ENCODE results near the gene KIAA0040. TPM values are rescaled to one million over a fixed set of nuclear protein-coding genes. Genes with fewer than 3 reads are reported as not detected.

Gene KIAA0040
- total RNA-seq, 3 donors from 2014 or later: 16.1 to 19.7 (median 17.0) TPM

GRCh38 chr1:175191659-175192058 lies 917 bp downstream of the KIAA0040 start:
- Mint-ChIP-seq H3K27me3 (ENCODE audit: low read depth) (no peaks in the 10 kb centered on the region), H3K36me3 (ENCODE audit: insufficient read depth) (peaks cover 12% of the 10 kb centered on the region)

GRCh38 chr1:175188936-175189335 lies 3.6 kb downstream of the KIAA0040 start:
- Mint-ChIP-seq H3K9me3 (no peaks in the 10 kb centered on the region), H3K4me3 (peak overlapping the region; percentile 89), H3K27me3 (ENCODE audit: low read depth) (no peaks in the 10 kb centered on the region), H3K4me1 (ENCODE audit: low read depth) (peaks cover 79% of the 10 kb centered on the region), H3K36me3 (ENCODE audit: insufficient read depth) (peaks cover 26% of the 10 kb centered on the region)
- DNase-seq: peak; percentile 50
- ATAC-seq: peak; percentile 40 to 43

More at GRCh38 chr1:175191659-175192058, 917 bp downstream of the KIAA0040 start:
- H3K4me3 Mint-ChIP-seq: peak overlapping the region; percentile 89
- DNase-seq: peak; percentile 12
- no peaks in the 10 kb centered on the region for H3K9me3 Mint-ChIP-seq
- ATAC-seq: peak; percentile 46 to 47
- peaks cover 60% of the 10 kb centered on the region for H3K4me1 Mint-ChIP-seq (ENCODE audit: low read depth)

- DNase-seq (no peak), ATAC-seq (no peak)
- H3K4me3 Mint-ChIP-seq: peak overlapping the region; percentile 50
These were observed 6.0 kb downstream of the KIAA0040 start for GRCh38 chr1:175186433-175187160.

GRCh38 chr1:175185903-175186302 lies 6.7 kb downstream of the KIAA0040 start:
- H3K4me3 Mint-ChIP-seq: no peak overlapping the region
- H3K9me3 Mint-ChIP-seq: no peaks in the 10 kb centered on the region
- no peak for ATAC-seq
- no peaks in the 10 kb centered on the region for H3K27me3 Mint-ChIP-seq (ENCODE audit: low read depth)
- H3K36me3 Mint-ChIP-seq (ENCODE audit: insufficient read depth): peaks cover 38% of the 10 kb centered on the region
- peaks cover 98% of the 10 kb centered on the region for H3K4me1 Mint-ChIP-seq (ENCODE audit: low read depth)
- no peak for DNase-seq

More at GRCh38 chr1:175186433-175187160, 6.0 kb downstream of the KIAA0040 start:
- peaks cover 32% of the 10 kb centered on the region for H3K36me3 Mint-ChIP-seq (ENCODE audit: insufficient read depth)
- H3K27me3 Mint-ChIP-seq (ENCODE audit: low read depth): no peaks in the 10 kb centered on the region
- H3K4me1 Mint-ChIP-seq (ENCODE audit: low read depth): peaks cover 98% of the 10 kb centered on the region
- no peaks in the 10 kb centered on the region for H3K9me3 Mint-ChIP-seq

- Mint-ChIP-seq H3K9me3 (no peaks in the 10 kb centered on the region), H3K27me3 (ENCODE audit: low read depth) (no peaks in the 10 kb centered on the region), H3K4me3 (no peak overlapping the region), H3K4me1 (ENCODE audit: low read depth) (peaks cover 94% of the 10 kb centered on the region), H3K36me3 (ENCODE audit: insufficient read depth) (peaks cover 33% of the 10 kb centered on the region)
- DNase-seq (no peak), ATAC-seq (no peak)
These were observed 9.0 kb downstream of the KIAA0040 start for GRCh38 chr1:175183586-175183985.

- H3K4me3 Mint-ChIP-seq: no peak overlapping the region
- peaks cover 32% of the 10 kb centered on the region for H3K36me3 Mint-ChIP-seq (ENCODE audit: insufficient read depth)
- DNase-seq (no peak), ATAC-seq (no peak)
- H3K27me3 Mint-ChIP-seq (ENCODE audit: low read depth): no peaks in the 10 kb centered on the region
- peaks cover 91% of the 10 kb centered on the region for H3K4me1 Mint-ChIP-seq (ENCODE audit: low read depth)
- H3K9me3 Mint-ChIP-seq: no peaks in the 10 kb centered on the region
These were observed 10.3 kb downstream of the KIAA0040 start for GRCh38 chr1:175182201-175182746.

GRCh38 chr1:175179837-175180590 lies 12.6 kb downstream of the KIAA0040 start:
- Mint-ChIP-seq H3K9me3 (no peaks in the 10 kb centered on the region), H3K4me1 (ENCODE audit: low read depth) (peaks cover 74% of the 10 kb centered on the region), H3K36me3 (ENCODE audit: insufficient read depth) (peaks cover 23% of the 10 kb centered on the region), H3K27me3 (ENCODE audit: low read depth) (no peaks in the 10 kb centered on the region), H3K4me3 (no peak overlapping the region)
- no peak for DNase-seq
- ATAC-seq: no peak

- Mint-ChIP-seq H3K27me3 (ENCODE audit: low read depth) (no peaks in the 10 kb centered on the region), H3K4me1 (ENCODE audit: low read depth) (peaks cover 71% of the 10 kb centered on the region), H3K4me3 (no peak overlapping the region), H3K36me3 (ENCODE audit: insufficient read depth) (peaks cover 27% of the 10 kb centered on the region), H3K9me3 (no peaks in the 10 kb centered on the region)
- no peak for ATAC-seq
- no peak for DNase-seq
These were observed 14.1 kb downstream of the KIAA0040 start for GRCh38 chr1:175178456-175178855.

GRCh38 chr1:175178056-175178455 lies 14.5 kb downstream of the KIAA0040 start:
- ATAC-seq (no peak), DNase-seq (no peak)
- no peaks in the 10 kb centered on the region for H3K27me3 Mint-ChIP-seq (ENCODE audit: low read depth)
- H3K9me3 Mint-ChIP-seq: no peaks in the 10 kb centered on the region
- peaks cover 68% of the 10 kb centered on the region for H3K4me1 Mint-ChIP-seq (ENCODE audit: low read depth)
- H3K4me3 Mint-ChIP-seq: no peak overlapping the region
- peaks cover 30% of the 10 kb centered on the region for H3K36me3 Mint-ChIP-seq (ENCODE audit: insufficient read depth)

- H3K27me3 Mint-ChIP-seq (ENCODE audit: low read depth): no peaks in the 10 kb centered on the region
- no peaks in the 10 kb centered on the region for H3K9me3 Mint-ChIP-seq
- ATAC-seq (no peak), DNase-seq (no peak)
- no peak overlapping the region for H3K4me3 Mint-ChIP-seq
- H3K4me1 Mint-ChIP-seq (ENCODE audit: low read depth): peaks cover 61% of the 10 kb centered on the region
- H3K36me3 Mint-ChIP-seq (ENCODE audit: insufficient read depth): peaks cover 27% of the 10 kb centered on the region
These were observed 16.3 kb downstream of the KIAA0040 start for GRCh38 chr1:175176246-175176645.

GRCh38 chr1:175174309-175175102 lies 18.1 kb downstream of the KIAA0040 start:
- DNase-seq (no peak), ATAC-seq (no peak)
- no peak overlapping the region for H3K4me3 Mint-ChIP-seq
- H3K4me1 Mint-ChIP-seq (ENCODE audit: low read depth): peaks cover 64% of the 10 kb centered on the region
- H3K36me3 Mint-ChIP-seq (ENCODE audit: insufficient read depth): peaks cover 26% of the 10 kb centered on the region
- no peaks in the 10 kb centered on the region for H3K27me3 Mint-ChIP-seq (ENCODE audit: low read depth)
- H3K9me3 Mint-ChIP-seq: no peaks in the 10 kb centered on the region

GRCh38 chr1:175173531-175173930 lies 19.0 kb downstream of the KIAA0040 start:
- H3K36me3 Mint-ChIP-seq (ENCODE audit: insufficient read depth): peaks cover 30% of the 10 kb centered on the region
- no peaks in the 10 kb centered on the region for H3K27me3 Mint-ChIP-seq (ENCODE audit: low read depth)
- no peak overlapping the region for H3K4me3 Mint-ChIP-seq
- DNase-seq (no peak), ATAC-seq (no peak)
- no peaks in the 10 kb centered on the region for H3K9me3 Mint-ChIP-seq
- H3K4me1 Mint-ChIP-seq (ENCODE audit: low read depth): peaks cover 64% of the 10 kb centered on the region

GRCh38 chr1:175172503-175172902 lies 20.1 kb downstream of the KIAA0040 start:
- Mint-ChIP-seq H3K4me1 (ENCODE audit: low read depth) (peaks cover 57% of the 10 kb centered on the region), H3K36me3 (ENCODE audit: insufficient read depth) (peaks cover 37% of the 10 kb centered on the region), H3K27me3 (ENCODE audit: low read depth) (no peaks in the 10 kb centered on the region), H3K9me3 (no peaks in the 10 kb centered on the region), H3K4me3 (no peak overlapping the region)
- ATAC-seq (no peak), DNase-seq (no peak)

All from activated T-cell treated with anti-CD3 and anti-CD28 coated beads, Interleukin-2, amount 50 U/mL, for 4 hours (primary cell).